PFSK-1 (cell line): ENCODE results near the gene XRCC4.

Experiments used
- POLR2AphosphoS5 ChIP-seq: IDR thresholded peaks from 2 replicates; pipeline ENCODE4 v1.6.1; 2012; ENCODE audit warnings: low read depth, mild to moderate bottlenecking, control low read depth, low read length, moderate library complexity
- REST ChIP-seq, 2 experiments: IDR thresholded peaks; 2 replicates each; pipeline versions ENCODE4 v1.6.1 to v1.8.0; 2011 to 2012; ENCODE audit warnings: low read depth in 2 of 2, low read length in 2 of 2, control low read depth in 1 of 2, inconsistent platforms in 1 of 2, mild to moderate bottlenecking in 1 of 2, moderate library complexity in 1 of 2; ENCODE audit not compliant: insufficient read depth in 1 of 2
- SIN3A ChIP-seq: IDR thresholded peaks from 2 replicates; pipeline ENCODE4 v1.6.1; 2012; ENCODE audit warnings: mild to moderate bottlenecking, low read length, moderate library complexity, borderline replicate concordance; ENCODE audit not compliant: insufficient read depth
- TAF1 ChIP-seq: IDR thresholded peaks from 2 replicates; pipeline ENCODE4 v1.6.1; 2012; ENCODE audit warnings: low read length, control low read depth, borderline replicate concordance; ENCODE audit not compliant: insufficient read depth

- TF ChIP-seq TAF1, result no peak
- TF ChIP-seq POLR2AphosphoS5, result no peak
- TF ChIP-seq REST (IDR thresholded peaks at IDR 0.05; ENCODE audit: insufficient read depth in 1 of 2, low read depth in 2 of 2, low read length in 2 of 2), result no peak
- no peak for TF ChIP-seq SIN3A
These were observed 285.2 kb downstream of the XRCC4 start for GRCh38 chr5:83362526-83362925.
